Erythroblast (primary cell): ENCODE results near the gene TTC29.

Experiments
- GATA1 ChIP-seq: IDR thresholded peaks from 2 replicates; pipeline ENCODE4 v1.6.1; 2011; ENCODE audit warnings: low read depth, mild to moderate bottlenecking, control low read depth, low read length, moderate library complexity
- POLR2A ChIP-seq: IDR thresholded peaks from 2 replicates; pipeline ENCODE4 v1.6.1; 2011; ENCODE audit warnings: mild to moderate bottlenecking, low read length

DNA sequence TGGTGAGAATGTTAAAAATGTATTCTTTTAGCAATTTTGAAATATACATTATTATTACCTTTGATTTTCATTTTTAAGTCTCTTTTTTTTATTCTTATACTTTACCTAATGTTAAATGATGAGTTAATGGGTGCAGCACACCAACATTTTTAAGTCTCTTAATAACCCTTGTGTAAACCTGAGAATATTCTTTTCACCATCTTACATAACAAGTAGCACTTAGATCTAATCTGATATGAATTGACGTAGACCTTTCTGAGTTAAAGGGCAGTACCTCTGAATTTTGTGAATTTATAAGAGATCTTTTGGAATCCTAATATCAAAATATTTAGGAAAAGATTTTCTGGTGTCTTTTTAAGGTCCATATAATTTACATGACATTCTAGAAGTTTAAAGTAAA, 110.6 kb downstream of the TTC29 start:
- no peak for TF ChIP-seq POLR2A
- TF ChIP-seq GATA1: no peak
